Activated CD4-positive, CD25-positive, alpha-beta regulatory T cell (primary cell): ENCODE data around the gene GALNT13.

Experiments used
- DNase-seq, 4 experiments: peaks; one replicate each; lab custom pipeline; 2025; lab: John Stamatoyannopoulos, UW

The GALNT13 gene

DNA sequence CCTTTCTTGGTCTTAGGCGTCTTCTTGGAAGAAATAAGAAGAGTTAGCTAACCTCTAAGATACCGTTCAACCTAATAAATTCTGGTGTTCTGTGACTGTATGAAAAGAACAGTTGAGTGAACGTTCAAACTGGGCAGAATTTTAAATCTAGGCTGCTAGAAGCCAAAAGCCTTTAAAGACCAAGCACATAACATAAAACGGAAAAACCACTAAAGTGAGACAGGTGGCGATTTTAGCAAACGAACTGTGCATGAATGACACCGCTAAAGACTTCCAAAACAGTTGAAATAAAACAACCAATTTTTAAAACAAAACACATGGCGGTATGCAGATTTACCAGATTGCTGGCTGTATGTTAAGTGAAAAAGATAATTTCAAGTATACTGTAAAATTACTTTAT lies 73.1 kb downstream of the GALNT13 start:
- no peak for DNase-seq

GRCh38 chr2:153946036-153946435 lies 74.3 kb downstream of the GALNT13 start:
- no peak for DNase-seq

DNA sequence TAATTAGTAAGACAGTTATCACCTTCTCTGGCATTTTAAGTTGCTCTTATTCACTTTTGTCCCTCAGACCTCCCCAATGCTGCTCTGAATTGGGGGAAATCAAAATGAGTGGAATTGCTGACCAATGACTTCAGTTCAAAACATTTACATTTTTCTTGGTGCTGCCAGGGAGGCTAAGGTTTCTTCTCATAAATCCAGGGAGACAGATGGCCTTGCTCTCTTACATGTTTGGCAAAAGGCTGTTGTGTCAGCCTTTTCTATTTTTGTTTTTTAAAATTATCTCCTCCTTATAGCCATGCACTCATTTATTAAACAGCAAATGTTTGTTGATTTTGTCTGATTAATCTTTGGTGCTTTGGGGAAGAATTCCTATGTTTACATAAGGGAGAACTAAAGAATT lies 82.0 kb downstream of the GALNT13 start:
- no peak for DNase-seq

DNA sequence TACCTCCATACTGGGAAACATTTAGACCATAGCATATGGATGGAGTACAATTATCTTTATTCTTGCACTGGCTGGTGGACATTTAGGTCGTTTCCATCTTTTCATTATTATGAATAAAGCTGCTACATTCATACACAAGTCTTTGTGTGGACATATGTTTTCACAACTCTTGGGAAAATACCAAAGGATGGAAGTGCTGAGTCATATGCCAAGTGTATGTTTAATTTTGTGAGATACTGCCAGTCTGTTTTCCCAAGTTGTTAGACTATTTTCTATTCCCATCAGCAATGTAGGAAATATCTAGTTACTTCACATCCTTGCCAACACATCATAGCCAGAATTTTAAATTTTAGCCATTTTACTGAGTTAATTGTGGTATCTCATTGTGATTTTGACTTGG lies 91.5 kb downstream of the GALNT13 start:
- no peak for DNase-seq

DNA sequence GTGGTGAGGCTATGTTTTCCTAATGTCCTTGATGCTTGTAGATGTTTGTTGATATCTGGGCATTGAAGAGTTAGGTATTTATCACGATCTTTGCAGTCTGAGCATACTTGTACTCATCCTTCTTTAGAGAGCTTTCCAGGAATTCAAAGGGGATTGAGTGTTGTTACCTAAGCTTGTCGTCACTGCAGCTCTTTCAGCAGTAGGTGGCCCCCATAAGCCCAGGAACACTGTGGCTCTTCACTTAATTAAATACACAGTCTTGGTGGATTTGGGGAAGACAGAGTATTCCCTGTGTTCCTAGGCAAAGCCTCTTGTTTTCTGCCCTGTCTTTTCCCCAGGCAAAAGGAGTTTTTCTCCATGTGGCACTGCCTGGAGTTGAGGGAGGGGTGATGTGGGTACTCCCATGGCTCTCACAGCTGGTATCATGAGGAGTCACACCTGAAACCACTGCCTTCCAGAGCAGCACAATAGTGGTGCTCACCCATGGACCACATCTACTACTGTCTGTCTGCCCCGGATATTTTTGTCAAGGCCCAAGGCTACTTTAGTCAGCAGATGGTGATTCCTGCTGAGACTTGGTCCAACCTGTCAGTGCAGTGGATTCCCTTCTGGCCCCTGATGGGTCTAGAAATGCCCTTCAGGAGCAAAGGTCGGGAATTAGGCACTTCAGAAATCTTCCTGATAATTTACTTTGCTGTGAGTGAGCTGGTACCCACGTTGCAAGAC lies 95.7 kb downstream of the GALNT13 start:
- DNase-seq, result no peak

- DNase-seq, result no peak
These were observed 99.5 kb downstream of the GALNT13 start for GRCh38 chr2:153971250-153971649.

DNA sequence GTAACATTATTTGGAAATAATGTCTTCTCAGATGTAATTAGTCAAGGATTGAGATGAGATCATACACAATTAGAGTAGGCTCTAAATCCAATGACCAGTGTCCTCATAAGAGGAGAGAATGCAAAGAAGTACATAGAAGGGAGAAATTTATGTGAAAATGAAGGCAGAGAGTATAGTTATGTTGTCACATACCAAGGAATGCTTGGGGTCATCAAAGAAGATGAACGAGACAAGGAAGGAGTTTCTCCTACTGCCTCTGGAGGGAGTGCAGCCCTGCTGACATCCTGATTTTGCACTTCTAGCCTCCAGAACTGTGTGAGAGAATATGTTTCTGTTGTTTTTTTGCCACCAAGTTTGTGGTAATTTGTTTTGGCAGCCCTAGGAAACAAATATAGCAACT lies 100.1 kb downstream of the GALNT13 start:
- DNase-seq, result no peak

- no peak for DNase-seq
These were observed 100.7 kb downstream of the GALNT13 start for GRCh38 chr2:153972412-153972811.

GRCh38 chr2:153986488-153987229 lies 114.9 kb downstream of the GALNT13 start:
- DNase-seq, result no peak

DNA sequence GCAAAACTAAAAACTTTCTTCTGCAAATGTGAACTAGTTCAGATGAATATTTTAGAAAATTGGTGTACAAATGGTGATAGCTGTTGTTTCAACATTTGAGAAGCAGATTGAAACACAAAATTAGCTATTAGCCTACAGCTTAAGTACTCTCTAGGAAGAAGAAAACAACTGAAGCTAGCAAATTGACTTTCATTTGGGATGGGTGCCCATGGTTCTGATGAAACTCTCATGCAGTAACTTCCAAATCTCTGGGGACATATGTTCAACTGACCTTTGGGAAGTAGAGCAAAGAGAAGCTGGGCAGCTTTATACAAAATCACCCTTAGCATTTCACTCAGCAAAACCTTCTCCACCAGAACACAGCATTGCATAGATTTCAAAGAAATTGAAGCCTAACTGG lies 119.0 kb downstream of the GALNT13 start:
- no peak for DNase-seq

- no peak for DNase-seq
These were observed 141.8 kb downstream of the GALNT13 start for GRCh38 chr2:154013514-154013913.

- no peak for DNase-seq
These were observed 143.5 kb downstream of the GALNT13 start for GRCh38 chr2:154015233-154015632.

DNA sequence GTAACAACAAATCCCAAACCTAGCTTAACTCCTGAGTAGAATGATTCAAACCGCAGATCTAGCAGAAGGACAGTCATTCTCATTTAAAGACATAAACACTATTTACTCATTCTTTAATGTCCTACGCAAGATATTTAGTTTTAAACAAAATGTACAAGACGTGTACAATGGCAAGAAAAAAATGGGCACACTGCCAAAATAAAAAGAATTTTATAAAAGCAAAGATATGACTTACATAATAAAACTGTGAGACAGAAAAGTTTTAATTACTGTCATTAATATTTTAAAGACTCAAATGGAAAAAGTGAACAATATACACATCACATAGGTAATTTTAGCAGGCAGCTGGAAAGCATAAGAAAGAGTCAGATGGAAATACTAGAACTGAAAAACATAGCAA lies 157.8 kb downstream of the GALNT13 start:
- no peak for DNase-seq

DNA sequence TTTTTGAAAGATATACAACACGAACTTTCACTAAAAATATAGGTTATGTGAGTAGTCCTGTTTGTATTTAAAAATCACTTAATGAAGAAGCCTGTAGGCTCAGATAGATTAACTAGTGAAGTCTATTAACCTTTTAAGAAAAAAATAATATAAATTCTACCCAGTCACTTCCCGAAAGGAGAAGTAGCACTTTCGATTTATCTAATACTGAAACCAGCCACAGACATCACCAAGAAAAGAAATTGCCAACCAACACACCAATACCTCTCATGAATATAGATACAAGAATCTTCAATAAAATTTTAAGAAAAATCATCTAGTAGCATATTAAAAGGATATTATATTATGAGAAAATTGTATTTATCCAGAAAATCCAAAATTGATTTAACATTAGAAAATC lies 160.5 kb downstream of the GALNT13 start:
- DNase-seq, result no peak

- no peak for DNase-seq
These were observed 174.8 kb downstream of the GALNT13 start for GRCh38 chr2:154046493-154046892.

DNA sequence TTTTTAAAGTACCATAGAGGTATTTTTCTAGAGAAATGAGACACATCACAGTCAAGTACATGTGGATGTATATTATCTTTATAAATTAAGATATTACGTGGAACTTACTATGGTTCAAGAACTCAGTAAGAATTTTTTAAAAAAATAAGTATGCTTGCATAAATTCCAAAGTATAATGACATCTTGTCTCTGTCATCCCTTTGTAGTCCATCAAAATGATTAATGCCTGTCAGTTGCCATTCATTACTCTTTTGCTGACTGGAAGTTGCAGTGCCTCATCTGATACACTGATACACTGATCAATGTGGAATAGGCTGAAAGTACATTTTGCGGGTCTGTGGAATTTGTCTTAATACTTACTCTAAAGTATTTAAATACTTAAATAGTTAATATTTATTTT lies 177.2 kb downstream of the GALNT13 start:
- no peak for DNase-seq

DNA sequence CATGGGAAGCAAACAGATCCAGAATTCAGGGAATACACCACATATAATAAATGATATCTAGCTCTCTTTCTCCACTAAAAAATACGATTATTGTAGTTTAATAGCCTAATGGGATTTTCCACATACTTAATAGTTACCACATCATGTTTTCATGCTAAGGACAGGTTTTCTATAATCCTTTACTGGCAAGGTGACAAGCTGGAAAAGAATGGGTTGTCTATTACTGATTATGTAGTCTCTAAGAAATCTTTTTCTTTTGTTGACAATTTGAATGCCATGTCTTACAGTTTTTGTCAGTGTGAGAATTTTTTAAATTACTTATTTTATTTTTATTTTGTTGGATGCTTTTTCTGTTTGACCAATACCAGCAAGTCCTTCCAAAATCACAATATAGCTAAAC lies 177.8 kb downstream of the GALNT13 start:
- DNase-seq, result no peak

DNA sequence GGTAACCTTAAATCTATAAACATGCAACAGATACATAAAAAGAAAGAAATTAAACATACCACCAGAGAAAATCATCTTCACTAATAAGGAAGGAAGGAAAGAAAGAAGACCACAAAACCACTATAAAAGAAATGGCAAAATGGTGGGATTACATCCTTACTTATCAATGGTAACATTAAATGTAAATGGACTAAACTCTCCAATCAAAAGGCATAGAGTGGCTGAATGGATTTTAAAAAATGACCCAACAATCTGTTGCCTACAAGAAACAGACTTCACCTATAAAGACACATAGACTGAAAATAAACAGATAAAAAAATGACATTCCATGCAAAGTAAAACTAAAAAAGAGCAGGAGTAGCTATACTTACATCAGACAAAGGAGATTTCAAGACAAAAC lies 195.4 kb downstream of the GALNT13 start:
- no peak for DNase-seq

GRCh38 chr2:154078926-154079325 lies 207.2 kb downstream of the GALNT13 start:
- no peak for DNase-seq

DNA sequence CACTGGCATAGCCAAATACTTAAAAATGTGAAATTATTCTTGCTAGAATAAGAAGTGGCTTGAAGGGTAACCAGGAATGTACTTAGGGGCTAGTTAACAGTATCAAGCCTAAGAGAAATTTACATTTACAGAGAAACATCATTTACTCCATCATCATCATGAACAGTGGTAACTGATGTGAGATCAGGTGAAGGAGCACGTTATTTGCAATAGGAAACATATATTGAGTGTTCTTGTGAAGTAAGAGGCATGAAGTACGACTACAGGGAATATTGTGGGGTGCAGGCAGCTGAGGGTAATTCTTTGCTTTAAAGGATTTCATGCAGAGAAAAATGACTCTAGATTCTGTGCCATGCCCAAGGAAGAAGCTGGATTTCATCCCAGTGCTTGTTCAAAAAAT lies 220.8 kb downstream of the GALNT13 start:
- DNase-seq, result no peak

- DNase-seq, result no peak
These were observed 222.1 kb downstream of the GALNT13 start for GRCh38 chr2:154093856-154094255.

- no peak for DNase-seq
These were observed 226.2 kb downstream of the GALNT13 start for GRCh38 chr2:154097833-154098398.

GRCh38 chr2:154120706-154121105 lies 249.0 kb downstream of the GALNT13 start:
- no peak for DNase-seq
